Loucy (cell line): Measurements from ENCODE around the gene SORD.
"Not testable (repeated sequence)": the region's sequence is repeated elsewhere in the genome, so short reads cannot be mapped to it uniquely, and the experiment has no call there.

Experiments
- EZH2phosphoT487 ChIP-seq: fragments of 200-600 bp; IDR thresholded peaks from 2 replicates; pipeline ENCODE4 v1.6.1; 2018; ENCODE audit warnings: antibody characterized with exemption, mild to moderate bottlenecking, moderate library complexity, borderline replicate concordance
- TF ChIP-seq, protein P1 (sequence below): fragments of 200-600 bp; sonication (generic); conservative IDR thresholded peaks from 2 replicates; pipeline ENCODE4 v1.5.1; 2014; ENCODE audit warnings: mild to moderate bottlenecking, antibody characterized with exemption, low read length

DNA sequence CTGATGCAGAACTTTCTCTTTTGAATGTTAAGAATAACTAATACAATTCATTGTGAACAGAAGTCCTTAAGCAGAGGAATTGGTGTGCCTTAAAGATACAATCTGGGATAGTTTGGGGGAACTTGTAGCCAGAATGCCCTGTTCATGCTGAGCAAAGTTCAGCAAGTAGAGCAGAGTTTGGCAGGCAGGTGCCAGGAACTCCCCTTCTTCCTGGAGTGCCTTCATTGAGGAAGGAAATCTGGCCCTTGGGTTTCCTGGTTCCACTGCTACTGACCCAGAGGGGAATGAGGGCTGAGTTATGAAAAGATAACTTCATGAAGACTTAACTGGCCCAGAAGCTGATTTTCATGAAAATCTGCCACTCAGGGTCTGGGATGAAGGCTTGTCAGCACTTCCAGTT lies 50.6 kb downstream of the SORD start:
- TF ChIP-seq, protein P1, sequence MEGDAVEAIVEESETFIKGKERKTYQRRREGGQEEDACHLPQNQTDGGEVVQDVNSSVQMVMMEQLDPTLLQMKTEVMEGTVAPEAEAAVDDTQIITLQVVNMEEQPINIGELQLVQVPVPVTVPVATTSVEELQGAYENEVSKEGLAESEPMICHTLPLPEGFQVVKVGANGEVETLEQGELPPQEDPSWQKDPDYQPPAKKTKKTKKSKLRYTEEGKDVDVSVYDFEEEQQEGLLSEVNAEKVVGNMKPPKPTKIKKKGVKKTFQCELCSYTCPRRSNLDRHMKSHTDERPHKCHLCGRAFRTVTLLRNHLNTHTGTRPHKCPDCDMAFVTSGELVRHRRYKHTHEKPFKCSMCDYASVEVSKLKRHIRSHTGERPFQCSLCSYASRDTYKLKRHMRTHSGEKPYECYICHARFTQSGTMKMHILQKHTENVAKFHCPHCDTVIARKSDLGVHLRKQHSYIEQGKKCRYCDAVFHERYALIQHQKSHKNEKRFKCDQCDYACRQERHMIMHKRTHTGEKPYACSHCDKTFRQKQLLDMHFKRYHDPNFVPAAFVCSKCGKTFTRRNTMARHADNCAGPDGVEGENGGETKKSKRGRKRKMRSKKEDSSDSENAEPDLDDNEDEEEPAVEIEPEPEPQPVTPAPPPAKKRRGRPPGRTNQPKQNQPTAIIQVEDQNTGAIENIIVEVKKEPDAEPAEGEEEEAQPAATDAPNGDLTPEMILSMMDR = not testable (repeated sequence)
- TF ChIP-seq EZH2phosphoT487 = not testable (repeated sequence)
